ENCODE data around the gene COBL.

Gene COBL

DNA sequence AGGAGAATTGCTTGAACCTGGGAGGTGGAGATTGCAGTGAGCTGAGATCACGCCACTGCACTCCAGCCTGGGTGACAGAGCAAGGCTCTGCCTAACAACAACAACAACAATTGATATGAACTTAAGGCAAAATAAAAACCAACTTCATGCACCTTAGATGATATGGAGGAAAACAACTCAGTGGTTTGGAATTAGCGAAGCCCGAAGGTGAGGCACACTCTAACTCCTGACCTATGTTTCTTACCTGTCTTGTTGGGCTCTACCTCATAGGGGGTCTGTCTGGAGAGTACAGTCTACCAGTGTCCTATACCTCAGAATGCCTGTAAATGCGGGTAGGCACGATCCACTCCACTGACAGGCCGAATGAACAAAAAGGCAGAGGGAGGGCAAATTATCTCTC, 24.3 kb upstream of the COBL start:
- H3K4me3 ChIP-seq (ENCODE audit: low read depth, low read length): no peak overlapping the region
- TF ChIP-seq, protein P1, sequence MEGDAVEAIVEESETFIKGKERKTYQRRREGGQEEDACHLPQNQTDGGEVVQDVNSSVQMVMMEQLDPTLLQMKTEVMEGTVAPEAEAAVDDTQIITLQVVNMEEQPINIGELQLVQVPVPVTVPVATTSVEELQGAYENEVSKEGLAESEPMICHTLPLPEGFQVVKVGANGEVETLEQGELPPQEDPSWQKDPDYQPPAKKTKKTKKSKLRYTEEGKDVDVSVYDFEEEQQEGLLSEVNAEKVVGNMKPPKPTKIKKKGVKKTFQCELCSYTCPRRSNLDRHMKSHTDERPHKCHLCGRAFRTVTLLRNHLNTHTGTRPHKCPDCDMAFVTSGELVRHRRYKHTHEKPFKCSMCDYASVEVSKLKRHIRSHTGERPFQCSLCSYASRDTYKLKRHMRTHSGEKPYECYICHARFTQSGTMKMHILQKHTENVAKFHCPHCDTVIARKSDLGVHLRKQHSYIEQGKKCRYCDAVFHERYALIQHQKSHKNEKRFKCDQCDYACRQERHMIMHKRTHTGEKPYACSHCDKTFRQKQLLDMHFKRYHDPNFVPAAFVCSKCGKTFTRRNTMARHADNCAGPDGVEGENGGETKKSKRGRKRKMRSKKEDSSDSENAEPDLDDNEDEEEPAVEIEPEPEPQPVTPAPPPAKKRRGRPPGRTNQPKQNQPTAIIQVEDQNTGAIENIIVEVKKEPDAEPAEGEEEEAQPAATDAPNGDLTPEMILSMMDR (IDR thresholded peaks at IDR 0.05; ENCODE audit: low read depth, low read length): no peak

DNA sequence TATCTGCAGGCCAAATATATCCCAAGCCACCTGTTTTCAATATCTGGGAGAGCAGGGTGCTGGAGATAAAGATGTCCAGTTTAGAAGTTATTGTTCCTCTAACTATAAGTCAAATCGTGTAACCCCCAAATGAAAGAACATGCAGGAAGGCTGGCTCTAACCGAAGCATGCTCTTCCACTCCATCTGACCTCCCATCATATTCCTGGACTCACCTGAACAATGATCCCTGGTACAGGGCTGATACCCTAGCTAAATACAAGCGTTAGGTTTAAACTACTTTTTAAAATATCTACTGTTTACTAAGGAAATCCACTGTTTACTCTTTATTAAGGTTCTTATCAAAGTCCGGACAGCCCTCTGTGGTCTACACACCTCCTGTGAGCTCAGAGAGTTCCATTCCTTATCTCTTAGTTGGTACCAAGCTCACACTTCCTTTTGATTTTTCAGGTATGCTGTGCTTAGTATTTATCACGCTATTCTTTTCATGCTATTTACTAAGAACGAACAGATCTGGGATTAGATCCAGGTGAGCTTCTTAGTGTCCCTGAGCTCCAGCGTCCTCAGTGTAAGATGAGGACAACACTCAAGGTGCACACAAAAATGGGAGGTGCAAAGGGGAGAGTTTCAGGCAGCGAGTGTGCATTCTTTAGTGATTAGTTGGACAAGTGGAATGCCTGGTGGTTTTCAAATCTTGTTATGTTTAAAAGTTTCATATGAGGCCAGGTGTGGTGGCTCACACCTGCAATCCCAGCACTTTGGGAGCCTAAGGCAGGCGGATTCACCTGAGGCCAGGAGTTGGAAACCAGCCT, 23.6 kb upstream of the COBL start:
- TF ChIP-seq, protein P1 (IDR thresholded peaks at IDR 0.05; ENCODE audit: low read depth, low read length): no peak
- H3K4me3 ChIP-seq (ENCODE audit: low read depth, low read length): no peak overlapping the region

DNA sequence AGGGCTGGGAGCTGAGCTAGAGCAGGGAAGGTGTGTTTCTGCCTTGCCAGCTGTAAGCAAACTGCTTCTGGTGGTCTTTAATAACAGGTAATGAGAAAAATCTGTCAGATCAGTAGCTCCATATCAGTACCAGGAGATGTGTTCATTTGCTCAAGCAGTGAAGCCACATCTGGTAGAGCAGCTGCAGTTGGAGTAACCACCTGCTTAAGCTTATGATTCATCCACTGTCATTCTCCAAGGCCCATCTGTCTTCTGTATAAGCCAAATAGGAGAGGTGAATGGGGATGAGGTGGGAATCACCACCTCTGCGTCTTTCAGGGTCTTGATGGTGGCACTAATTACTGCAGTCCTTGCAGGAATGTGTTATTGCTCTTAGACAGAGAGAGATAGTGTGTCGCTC, 18.4 kb upstream of the COBL start:
- TF ChIP-seq, protein P1 (IDR thresholded peaks at IDR 0.05; ENCODE audit: low read depth, low read length): no peak
- H3K4me3 ChIP-seq (ENCODE audit: low read depth, low read length): no peak overlapping the region

DNA sequence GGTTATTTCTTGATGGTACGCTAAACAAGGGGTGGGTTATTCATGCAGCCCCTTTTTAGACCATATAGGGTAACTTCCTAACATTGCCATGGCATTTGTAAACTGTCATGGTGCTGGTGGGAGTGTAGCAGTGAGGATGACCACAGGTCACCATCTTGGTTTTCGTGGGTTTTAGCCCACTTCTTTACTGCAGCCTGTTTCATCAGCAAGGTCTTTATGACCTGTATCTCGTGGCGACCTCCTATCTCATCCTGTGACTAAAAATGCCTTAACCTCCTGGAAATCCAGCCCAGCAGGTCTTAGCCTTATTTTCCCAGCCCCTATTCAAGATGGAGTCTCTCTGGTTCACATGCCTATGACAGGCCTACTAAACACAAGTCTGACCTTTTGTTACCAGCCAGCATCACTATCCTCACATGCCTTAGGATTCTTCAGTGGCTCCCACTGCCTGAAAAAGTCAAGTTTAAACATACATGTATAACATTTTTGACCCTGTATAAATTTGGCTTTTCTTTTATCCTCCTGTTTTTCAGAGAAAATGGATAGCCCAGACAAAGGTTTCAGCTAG, 13.2 kb upstream of the COBL start:
- TF ChIP-seq, protein P1 (IDR thresholded peaks at IDR 0.05; ENCODE audit: low read depth, low read length): no peak
- no peak overlapping the region for H3K4me3 ChIP-seq (ENCODE audit: low read depth, low read length)

DNA sequence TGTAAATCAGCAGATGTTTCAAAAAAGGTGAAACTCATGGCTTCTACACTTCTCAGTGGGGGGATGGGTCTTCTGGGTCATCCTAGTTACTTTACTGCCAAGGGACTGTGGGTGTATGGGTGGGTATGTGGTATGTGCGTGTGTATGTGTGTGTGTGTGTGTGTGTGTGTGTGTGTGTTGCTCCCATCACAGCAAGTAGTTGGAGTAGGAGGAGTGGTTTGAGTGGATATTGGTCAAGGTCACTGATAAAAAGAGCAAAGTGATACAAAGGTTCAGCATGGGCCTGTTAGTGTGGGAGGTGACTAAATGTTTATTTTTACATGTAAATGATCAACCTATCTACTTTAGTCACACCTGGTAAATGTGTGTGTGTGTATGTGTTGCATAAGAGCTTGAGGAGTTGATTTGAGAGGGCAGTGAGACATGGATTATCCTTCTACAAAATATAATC, 11.8 kb upstream of the COBL start:
- TF ChIP-seq, protein P1 (IDR thresholded peaks at IDR 0.05; ENCODE audit: low read depth, low read length): no peak
- no peak overlapping the region for H3K4me3 ChIP-seq (ENCODE audit: low read depth, low read length)

DNA sequence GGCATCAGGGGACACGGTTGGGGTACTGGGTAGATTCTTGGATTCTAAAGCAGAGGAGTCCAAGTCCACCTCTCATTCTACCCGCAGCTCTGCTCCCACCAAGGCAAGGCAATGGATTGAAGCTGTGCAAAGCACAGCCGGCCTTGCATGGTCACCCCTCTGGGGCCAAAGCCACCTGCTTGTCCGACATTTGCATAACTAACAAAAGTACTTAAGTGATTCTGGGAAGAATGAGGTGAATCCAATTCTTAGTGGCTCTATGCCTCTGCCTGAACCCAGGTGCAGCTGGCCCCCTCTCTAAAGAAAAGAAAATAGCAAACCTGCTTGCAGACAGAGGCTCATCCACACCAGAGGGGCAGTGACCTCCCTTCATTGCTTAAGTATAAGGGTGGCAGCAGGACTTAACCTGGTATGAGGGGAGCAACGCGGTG, 10.7 kb upstream of the COBL start:
- TF ChIP-seq, protein P1 (IDR thresholded peaks at IDR 0.05; ENCODE audit: low read depth, low read length): no peak
- no peak overlapping the region for H3K4me3 ChIP-seq (ENCODE audit: low read depth, low read length)

DNA sequence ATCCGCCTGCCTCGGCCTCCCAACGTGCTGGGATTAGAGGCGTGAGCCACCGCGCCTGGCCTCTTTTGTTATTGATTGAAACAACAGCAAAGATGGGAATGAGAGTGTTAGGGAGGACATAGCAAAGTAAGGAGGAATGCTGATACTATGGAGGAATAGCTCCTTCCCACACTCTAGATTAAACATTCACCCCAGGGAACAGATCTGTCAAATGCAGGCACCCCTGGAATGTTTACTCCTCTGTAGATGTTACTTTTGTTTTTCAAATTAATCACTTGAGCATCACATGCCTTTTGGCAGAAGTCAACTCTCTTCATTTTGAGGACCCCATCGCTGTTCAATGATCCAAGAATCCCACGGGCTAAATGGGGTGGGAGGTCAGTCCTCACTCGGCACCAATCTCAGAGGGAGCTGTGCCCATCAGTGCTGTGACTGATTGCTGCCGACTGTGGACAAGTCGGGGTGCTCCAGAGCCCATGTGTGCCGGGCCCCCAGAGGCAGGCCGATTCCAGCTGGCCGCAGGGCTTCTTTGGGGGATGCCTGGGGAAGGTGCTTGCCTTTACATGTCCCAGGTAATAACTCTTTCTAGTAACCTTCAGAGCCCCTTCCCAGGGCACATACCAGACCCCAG, 10.2 kb upstream of the COBL start:
- TF ChIP-seq, protein P1 (IDR thresholded peaks at IDR 0.05; ENCODE audit: low read depth, low read length): no peak
- no peak overlapping the region for H3K4me3 ChIP-seq (ENCODE audit: low read depth, low read length)
